ENCODE data around the gene MOK. TPM values are rescaled to one million over a fixed set of nuclear protein-coding genes. Genes with fewer than 3 reads are reported as not detected.
"Not testable (repeated sequence)": the region's sequence is repeated elsewhere in the genome, so short reads cannot be mapped to it uniquely, and the experiment has no call there.

The MOK gene, protein sequence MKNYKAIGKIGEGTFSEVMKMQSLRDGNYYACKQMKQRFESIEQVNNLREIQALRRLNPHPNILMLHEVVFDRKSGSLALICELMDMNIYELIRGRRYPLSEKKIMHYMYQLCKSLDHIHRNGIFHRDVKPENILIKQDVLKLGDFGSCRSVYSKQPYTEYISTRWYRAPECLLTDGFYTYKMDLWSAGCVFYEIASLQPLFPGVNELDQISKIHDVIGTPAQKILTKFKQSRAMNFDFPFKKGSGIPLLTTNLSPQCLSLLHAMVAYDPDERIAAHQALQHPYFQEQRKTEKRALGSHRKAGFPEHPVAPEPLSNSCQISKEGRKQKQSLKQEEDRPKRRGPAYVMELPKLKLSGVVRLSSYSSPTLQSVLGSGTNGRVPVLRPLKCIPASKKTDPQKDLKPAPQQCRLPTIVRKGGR
- 10 to 100 TPM; 24.3 to 24.8 (median 24.6) TPM for polyA plus RNA-seq (ENCODE audit: insufficient read length in 3 of 3)

DNA sequence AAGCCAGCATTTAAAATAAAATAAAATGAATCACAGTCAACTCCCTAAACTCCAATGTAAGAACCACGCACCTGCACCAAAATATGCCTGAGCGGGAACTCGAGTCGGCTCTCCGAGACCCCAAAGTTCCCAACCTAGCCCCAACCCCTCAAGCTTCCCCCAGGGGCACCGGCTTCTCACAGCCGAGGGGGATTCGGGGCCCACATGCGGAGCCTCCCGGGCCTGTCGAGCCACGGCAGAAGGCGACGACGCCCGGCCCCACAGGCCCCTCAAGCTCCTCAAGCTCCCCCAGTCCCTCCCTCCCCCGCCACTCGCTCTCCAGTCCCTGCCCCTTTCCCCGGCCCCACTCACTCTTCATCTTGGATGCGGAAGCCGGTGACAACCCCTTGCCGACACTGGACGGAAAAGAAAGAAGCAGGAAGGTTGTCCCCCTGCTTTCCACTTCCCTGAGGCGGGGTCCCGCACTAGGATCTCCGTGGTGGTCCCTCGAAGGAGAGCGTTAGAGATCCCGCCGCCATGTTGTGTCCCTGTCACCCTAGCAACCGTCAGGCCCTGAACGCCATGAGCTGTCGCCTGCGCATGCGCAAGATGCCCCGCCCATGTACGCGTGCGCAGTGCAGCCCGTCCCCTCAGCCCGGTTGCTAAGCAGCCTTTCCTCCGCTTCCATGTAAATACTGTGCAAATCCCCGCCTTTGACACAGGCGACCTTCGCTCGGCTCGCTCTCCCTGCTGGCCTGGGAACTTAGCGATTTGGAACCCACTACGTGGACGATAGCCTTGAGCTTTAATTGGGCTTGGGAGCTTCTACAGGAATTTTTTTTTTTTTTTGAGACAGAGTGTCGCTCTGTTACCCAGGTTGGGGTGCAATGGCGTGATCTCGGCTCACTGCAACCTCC lies at the start of gene MOK:
MOK (minus strand) TSS at position 554 of the 896 bp plus-strand sequence; CDS start at position 358, 196 bp downstream.
- peak; percentile 94 to 98 (median 97) for DNase-seq (ENCODE audit: low read depth in 3 of 3, low spot score in 2 of 3)

DNA sequence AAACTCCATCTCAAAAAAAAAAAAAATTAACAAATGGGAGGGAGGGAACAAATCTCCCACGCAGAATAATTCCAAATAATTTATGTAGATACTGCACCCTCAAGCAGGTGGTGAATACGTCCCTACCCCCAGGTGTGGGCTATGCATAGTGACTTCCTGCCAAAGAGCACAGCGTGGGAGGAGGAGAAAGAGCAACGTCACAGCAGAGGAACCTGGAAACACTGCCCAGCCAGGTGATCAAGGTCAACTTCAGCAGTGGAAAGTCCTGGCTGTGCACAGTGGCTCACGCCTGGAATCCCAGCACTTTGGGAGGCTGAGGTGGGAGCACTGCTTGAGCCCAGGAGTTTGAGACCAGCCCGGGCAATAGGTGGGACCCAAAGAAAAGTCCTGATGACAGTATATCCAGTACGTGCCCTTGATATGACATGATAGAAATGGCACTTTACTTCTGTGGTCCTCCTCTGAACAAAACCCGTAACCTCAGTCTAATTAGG lies 48.2 kb upstream of the MOK start:
- no peak for DNase-seq (ENCODE audit: low read depth in 3 of 3, low spot score in 2 of 3)

DNA sequence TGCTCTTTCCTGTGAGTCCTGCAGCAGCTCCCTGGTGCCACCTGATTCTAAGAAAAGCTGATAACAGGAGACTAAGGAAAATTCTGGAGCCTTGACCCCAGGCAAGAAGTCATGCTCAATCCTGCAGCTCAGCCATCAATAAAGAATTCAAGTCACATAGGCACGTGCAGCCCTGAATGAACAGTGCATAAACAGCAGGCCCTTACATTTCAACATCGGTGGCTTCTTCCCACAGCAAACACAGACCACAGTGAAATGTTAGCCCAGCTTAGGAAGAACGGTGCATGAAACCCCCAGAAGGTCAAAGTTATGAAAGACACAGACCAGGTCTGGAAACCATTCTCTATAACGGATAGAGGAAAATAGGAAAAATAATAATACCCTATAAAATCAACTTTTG lies 47.2 kb upstream of the MOK start:
- no peak for DNase-seq (ENCODE audit: low read depth in 3 of 3, low spot score in 2 of 3)

DNA sequence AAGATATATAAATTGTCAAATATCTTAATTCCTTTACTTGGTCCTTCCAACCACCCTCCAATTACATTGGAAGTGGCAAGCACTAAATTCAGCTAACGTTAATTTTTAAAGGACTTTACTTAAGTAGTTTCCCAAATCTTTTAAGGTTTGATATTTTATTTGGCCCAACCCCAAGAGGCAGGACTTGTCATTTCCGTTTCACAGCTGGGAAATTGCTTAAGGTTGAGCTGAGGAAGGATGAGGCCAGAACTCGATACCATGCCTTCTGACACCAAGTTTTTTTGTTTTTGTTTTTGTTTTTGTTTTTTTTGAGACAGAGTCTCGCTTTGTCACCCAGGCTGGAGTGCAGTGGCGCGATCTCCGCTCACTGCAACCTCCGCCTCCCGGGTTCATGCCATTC lies 46.6 kb upstream of the MOK start:
- DNase-seq (ENCODE audit: low read depth in 3 of 3, low spot score in 2 of 3) = not testable (repeated sequence)

DNA sequence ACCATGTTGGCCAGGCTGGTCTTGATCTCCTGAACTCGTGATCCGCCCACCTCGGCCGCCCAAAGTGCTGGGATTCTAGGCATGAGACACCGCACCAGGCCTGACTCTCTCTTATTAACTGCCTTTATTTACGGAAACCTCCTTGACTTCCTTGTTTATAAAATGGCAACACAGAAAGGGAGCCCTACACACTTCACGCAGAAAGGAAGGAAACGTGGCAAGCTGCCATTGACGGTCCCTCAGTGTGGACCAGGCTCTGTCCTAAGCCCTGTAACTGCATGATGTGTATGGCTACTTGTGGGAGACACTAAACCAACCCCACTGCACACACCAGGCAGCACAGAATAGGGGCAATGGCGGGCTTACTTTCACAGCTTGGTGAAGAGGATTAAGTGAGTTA lies 46.1 kb upstream of the MOK start:
- no peak for DNase-seq (ENCODE audit: low read depth in 3 of 3, low spot score in 2 of 3)

DNA sequence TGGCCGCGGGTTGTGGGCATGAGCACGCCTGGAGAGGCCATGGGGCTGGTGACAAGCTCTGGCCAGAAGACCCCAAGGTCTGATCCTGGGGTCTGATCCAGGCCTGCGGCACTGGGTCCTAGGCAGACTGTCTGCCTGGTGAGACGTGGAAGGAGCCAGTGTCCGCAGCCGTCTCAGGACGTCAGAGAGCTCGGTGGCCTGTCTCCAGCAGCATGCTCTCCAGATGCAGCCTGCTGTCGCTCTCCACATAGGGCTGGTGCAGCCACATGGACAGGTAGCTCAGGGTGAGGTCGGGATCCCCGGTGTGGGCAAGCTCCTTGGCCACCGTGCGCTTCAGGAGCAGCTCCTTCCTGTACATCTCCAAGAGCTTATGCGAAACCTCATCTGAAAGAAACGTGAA lies 43.4 kb upstream of the MOK start:
- DNase-seq (ENCODE audit: low read depth in 3 of 3, low spot score in 2 of 3) = no peak

DNA sequence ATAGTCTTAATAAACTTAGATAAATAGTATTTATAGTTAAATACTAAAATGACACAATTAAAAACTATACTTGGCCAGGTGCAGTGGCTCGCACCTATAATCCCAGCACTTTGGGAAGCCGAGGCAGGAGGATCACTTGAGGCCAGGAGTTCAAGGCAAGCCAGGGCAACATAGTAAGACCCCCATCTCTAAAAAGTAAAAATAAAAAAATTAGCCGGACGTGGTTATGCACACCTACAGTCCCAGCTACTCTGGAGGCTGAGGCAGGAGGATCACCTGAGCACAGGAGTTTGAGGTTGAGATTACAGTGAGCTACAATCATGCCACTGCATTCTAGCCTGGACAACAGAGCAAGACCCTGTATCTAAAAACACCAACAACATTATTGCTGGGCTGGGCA lies 41.7 kb upstream of the MOK start:
- DNase-seq (ENCODE audit: low read depth in 3 of 3, low spot score in 2 of 3) = no peak

DNA sequence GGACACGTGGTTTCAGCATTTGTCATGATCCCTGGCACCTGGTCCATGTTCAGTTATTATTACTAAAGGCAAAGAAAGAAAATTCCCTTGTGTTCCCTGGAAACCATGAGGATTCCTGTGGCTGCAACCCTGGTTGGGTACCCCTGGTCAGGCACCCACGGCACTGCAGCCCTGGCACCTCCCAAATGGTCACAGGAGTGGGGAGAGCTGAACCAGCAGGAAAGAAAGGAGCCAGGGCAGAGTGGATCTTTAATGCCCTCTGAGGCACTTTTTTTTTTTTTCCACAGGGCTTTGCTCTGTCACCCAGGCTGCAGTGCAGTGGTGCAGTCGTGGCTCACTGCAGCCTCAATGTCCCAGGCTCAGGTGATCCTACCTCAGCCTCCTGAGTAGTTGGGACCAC lies 40.3 kb upstream of the MOK start:
- DNase-seq (ENCODE audit: low read depth in 3 of 3, low spot score in 2 of 3) = no peak

DNA sequence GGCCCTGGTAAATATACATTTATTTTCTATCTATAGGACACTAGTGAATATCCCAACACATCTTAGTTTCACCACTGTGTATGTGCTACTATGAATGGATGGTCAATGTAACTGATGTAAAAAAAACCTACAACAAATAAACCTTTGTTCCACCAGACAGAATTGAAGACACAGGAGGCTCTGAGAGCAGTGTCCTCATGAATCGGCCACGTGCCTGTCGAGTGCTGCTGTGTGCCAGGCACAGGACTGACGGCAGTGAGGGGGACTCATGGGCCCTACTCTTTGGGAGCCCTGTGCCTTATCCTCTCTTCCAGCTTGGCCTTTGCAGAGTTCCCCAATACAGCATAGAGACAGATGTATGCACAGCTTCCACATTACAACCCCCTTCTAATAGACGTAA lies 39.5 kb upstream of the MOK start:
- DNase-seq (ENCODE audit: low read depth in 3 of 3, low spot score in 2 of 3) = no peak

DNA sequence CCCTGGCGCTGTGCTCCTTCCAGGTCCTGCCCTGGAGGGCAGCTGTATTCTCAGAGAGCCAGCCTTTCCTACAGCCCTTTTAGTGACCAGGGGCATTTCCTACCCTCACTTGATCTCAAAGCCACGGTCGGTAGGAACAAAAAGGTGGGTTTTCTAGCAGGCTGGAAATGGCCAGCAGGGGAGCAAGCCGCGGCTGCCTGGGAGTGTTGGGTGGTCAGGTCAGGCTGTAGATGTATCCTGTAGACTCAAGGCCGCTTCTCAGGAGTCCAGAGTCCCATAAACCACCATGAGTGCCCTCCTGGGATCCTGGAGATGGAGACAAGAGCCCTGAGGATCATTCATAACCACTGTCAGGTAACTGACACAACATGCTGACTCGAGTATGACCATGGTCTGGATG lies 39.1 kb upstream of the MOK start:
- no peak for DNase-seq (ENCODE audit: low read depth in 3 of 3, low spot score in 2 of 3)

DNA sequence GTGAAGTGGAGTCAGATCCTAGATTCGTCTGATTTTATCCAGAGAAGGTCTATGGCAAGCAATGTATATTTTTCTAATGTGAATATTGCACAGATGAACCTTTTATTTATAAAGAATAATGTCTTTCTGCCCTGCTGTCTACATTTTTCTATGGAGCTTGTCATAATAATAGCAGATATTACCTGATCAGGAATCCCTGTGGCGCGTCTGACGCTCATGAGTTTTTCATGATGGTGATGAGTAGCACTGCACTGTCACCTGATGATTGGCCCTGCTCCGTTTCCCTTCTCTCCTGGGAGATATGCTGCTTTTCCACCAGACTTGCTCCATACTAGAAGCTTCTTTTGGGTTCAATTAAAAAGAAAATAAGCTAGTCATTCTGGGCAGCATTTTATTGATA lies 37.3 kb upstream of the MOK start:
- DNase-seq (ENCODE audit: low read depth in 3 of 3, low spot score in 2 of 3) = no peak

DNA sequence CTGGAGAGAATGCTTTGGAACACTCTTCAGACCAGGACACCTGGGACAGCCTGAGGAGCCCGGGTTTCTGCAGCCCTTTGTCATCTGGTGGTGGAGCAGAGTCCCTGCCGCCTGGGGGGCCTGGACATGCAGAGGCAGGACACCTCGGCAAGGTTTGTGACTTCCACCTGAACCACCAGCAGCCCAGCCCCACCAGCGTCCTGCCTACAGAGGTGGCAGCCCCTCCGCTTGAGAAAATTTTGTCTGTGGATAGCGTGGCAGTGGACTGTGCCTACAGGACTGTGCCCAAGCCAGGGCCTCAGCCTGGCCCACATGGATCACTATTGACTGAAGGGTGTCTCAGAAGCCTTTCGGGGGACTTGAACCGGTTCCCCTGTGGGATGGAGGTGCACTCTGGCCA lies 36.6 kb upstream of the MOK start:
- no peak for DNase-seq (ENCODE audit: low read depth in 3 of 3, low spot score in 2 of 3)

DNA sequence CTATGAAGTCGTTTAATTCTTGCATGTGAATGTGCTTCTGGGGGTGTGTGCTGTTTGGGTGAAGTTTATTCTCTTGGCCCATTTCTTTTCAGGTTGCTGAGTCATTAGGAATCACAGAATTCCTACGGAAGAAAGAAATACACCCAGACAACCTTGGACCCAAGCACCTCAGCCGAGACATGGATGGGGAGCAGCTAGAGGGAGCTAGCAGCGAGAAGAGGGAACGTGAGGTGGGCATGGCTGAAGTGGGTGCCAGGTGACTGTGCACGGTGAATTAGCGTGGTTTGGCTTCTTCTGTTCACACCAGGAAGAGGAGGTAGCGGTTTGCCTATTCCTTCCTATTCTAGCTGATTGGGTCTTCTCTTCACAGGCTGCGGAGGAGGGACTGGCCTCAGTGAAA lies 33.8 kb upstream of the MOK start:
- no peak for DNase-seq (ENCODE audit: low read depth in 3 of 3, low spot score in 2 of 3)

DNA sequence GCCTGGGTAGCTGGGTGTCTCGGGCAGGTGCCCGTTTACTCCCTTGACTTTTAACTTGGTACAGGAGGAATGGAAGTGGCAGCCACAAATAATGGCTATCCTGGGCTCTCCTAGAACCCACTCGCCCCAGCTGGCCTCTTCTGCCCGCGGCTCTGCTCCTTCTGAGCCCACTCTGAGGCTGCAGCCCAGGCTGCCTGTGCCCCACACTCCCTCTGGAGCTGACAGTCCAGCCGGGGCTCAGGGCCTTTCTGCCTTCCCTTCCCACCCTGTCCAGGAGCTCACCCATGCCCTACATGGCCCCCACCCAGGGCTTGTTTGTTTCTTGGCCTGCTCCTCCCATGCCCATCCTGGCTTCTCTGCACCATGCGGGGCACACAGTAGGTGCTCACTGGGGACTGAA lies 30.2 kb upstream of the MOK start:
- DNase-seq (ENCODE audit: low read depth in 3 of 3, low spot score in 2 of 3) = no peak

DNA sequence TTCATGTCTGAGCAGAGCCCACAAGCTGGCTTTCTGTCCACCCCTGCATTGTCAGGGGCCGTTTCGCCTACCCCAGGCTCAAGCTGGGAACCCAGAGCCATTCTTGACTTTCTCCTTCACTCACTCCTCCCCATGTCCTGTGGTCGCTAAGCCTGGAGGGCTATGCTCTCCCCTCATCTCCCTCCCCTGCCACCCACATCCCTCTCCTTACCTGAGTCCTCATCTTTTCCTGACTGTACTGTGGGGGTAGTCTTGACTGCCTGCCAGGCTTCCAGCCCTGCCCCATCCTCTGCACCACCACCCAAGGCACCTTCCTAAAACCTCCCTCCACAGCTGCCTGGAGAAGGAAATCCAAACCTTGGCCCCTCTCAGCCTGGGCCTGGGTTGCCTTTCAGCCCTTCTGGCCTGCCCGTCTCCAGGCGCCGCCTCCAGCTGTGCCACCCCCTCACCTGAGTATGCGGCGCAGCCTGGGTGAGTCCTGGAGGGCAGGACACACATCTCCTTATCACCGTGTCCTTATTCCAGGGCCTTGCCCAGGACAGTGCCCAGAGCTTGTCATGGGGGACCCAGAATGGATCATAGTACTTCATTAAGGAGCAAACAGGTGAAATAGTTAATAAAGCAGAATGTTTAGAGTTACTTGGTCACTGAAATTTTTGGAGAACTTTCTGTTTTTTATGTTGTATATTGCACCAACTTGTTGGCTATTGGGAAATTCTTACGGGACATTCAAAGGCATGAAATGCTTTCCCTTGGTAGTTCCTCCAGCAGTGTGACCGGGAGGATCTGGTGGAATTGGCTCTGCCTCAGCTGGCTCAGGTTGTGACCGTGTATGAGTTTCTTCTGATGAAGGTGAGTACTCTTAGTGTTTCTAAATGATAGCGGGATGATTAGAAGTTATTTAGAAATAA lies 29.1 kb upstream of the MOK start:
- DNase-seq (ENCODE audit: low read depth in 3 of 3, low spot score in 2 of 3) = no peak

DNA sequence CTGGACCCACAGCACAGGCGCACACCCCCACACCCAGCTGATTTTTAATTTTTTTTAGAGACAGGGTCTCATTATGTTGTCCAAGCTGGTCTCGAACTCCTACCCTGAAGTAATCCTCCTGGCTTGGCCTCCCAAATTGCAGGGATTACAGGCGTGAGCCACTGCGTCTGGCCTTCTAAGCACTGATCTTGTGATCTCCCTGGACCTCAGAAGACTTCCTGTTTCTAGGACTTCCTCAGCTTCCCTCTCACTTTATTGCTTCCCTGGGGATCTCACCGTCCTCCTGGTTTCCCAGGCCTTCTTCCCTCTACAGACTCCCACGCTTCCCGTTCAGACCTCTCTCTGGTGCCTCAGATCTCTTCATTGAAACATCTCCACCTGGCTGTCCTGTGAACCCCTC lies 28.4 kb upstream of the MOK start:
- no peak for DNase-seq (ENCODE audit: low read depth in 3 of 3, low spot score in 2 of 3)

DNA sequence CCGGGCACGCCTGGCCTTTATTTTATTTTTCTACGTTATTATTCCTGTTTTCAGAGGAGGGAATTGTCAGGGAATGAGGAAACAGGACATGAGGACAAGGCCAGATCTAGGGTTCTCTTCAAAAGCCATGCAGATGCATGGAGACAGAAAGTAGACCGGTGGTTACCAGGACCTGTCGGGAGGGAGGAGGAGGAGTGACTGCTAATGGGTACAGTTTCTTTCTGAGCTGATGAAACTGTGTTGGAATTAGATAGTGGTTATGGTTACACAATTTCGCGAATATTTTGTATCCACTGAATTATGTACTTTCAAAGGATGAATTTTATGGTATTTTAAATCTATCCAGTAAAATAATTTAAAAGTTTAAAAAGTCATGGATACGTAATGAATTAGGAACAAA lies 25.8 kb upstream of the MOK start:
- no peak for DNase-seq (ENCODE audit: low read depth in 3 of 3, low spot score in 2 of 3)

DNA sequence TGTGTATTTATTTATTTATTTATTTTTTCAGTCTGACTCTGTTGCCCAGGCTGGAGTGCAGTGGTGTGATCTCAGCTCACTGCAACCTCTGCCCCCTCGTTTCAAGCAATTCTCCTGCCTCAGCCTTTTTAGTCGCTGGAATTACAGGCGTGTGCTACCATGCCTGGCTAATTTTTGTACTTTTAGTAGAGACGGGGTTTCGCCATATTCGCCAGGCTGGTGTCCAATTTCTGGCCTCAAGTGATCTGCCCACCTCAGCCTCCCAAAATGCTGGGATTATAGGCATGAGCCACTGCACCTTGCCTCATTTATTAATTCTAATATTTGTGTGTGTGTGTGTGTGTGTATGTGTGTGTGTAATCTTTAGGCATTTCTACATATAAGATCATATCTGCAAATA lies 24.4 kb upstream of the MOK start:
- DNase-seq (ENCODE audit: low read depth in 3 of 3, low spot score in 2 of 3) = not testable (repeated sequence)

DNA sequence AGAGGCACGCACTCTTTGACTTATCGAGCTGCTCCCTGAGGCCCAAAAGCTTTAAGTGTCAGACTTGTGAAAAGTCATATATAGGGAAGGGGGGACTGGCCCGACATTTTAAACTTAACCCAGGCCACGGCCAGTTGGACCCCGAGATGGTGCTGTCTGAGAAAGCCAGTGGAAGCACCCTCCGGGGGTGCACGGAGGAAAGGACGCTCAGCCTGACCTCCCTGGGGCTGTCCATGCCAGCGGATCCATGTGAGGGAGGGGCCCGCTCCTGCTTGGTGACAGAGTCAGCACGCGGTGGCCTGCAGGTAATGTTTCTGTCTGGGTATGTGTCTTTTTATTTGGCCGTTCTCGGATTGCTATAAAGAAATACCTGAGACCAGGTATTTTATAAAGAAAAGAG lies 21.6 kb upstream of the MOK start:
- DNase-seq (ENCODE audit: low read depth in 3 of 3, low spot score in 2 of 3) = no peak

DNA sequence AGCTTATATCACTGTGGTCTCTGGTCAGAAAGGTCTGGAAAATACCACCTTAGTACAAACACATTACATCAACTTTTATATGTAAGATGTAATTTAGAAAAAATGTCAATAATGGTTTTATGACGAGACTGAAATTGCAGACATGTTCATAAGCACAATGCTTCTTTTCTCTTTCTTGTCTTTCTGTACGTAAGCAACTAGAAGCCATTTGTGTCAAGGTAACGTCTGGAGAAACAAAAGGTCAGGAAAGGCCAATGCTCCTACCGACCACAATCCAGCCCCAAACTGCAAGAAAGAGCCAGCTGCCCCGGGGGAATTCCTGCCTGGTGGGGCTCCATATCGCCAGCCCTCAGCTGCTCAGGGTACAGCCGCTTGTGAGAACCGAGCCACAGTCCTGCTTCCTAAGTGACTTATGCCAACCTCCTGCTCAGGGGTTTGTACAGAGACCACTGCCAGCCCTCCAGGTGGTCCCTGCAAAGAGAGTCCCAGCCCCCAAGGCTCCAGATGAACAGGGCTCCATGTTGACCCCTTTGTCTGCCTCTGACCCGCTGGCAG lies 20.9 kb upstream of the MOK start:
- DNase-seq (ENCODE audit: low read depth in 3 of 3, low spot score in 2 of 3) = no peak

All from right renal cortex interstitium (tissue), 3 donors.